Measurements from ENCODE around the gene CKAP2L.

GRCh38 chr2:112794841-112795240 lies 30.4 kb upstream of the CKAP2L start:
- no peak for TF ChIP-seq CTCF (IDR thresholded peaks at IDR 0.05)
- no peak for TF ChIP-seq POLR2A (IDR thresholded peaks at IDR 0.05)

All from heart left ventricle (tissue), 13 donors.